ENCODE measurements around the gene HIVEP3. TPM values are rescaled to one million over a fixed set of nuclear protein-coding genes. Genes with fewer than 3 reads are reported as not detected.
A peak's percentile ranks its signal among the peaks of the same experiment; 100 is the strongest.

Gene HIVEP3
- total and polyA plus RNA-seq, 3 experiments from 2014 or later = 15.1 to 24.0 (median 23.0) TPM

- no peak for DNase-seq
- Histone ChIP-seq H3K36me3 (ENCODE audit: insufficient read depth, low read length) (no peaks in the 10 kb centered on the region), H3K4me3 (ENCODE audit: low read length) (no peak overlapping the region), H3K27me3 (ENCODE audit: insufficient read depth, low read length, poor library complexity, severe bottlenecking) (no peaks in the 10 kb centered on the region), H3K27ac (ENCODE audit: low read depth, low read length) (no peak overlapping the region), H3K9me3 (ENCODE audit: low read length) (no peaks in the 10 kb centered on the region), H3K4me1 (ENCODE audit: insufficient read depth, low read length) (no peaks in the 10 kb centered on the region)
- H3K27ac Mint-ChIP-seq = peak overlapping the region in 1 of 8 donors; percentile 30
- no peaks in the 10 kb centered on the region for H3K4me1 Mint-ChIP-seq
- H3K9me3 Mint-ChIP-seq = no peaks in the 10 kb centered on the region
- ChIA-PET POLR2A (no interaction called here), CTCF (no interaction called here)
- H3K36me3 Mint-ChIP-seq = peaks cover 0 to 2% (median 0%) of the 10 kb centered on the region in 3 donors
- no peak overlapping the region for H3K4me3 Mint-ChIP-seq
- H3K27me3 Mint-ChIP-seq = no peaks in the 10 kb centered on the region
Observed at GRCh38 chr1:41609166-41609883, 309.4 kb downstream of the HIVEP3 start.

GRCh38 chr1:41608211-41608610 is 310.5 kb downstream of the HIVEP3 start:
- no peaks in the 10 kb centered on the region for H3K4me1 Mint-ChIP-seq
- peak overlapping the region in 1 of 8 donors; percentile 36 for H3K27ac Mint-ChIP-seq

GRCh38 chr1:41607808-41608207 is 310.9 kb downstream of the HIVEP3 start:
- Histone ChIP-seq H3K9me3 (ENCODE audit: low read length) (no peaks in the 10 kb centered on the region), H3K36me3 (ENCODE audit: insufficient read depth, low read length) (no peaks in the 10 kb centered on the region), H3K27ac (ENCODE audit: low read depth, low read length) (no peak overlapping the region), H3K27me3 (ENCODE audit: insufficient read depth, low read length, poor library complexity, severe bottlenecking) (no peaks in the 10 kb centered on the region), H3K4me1 (ENCODE audit: insufficient read depth, low read length) (no peaks in the 10 kb centered on the region), H3K4me3 (ENCODE audit: low read length) (no peak overlapping the region)
- H3K4me3 Mint-ChIP-seq = no peak overlapping the region
- peaks cover 0 to 2% (median 0%) of the 10 kb centered on the region in 3 donors for H3K36me3 Mint-ChIP-seq
- peaks cover 0 to 2% (median 0%) of the 10 kb centered on the region in 5 donors for H3K9me3 Mint-ChIP-seq
- H3K27ac Mint-ChIP-seq = peak overlapping the region in 1 of 8 donors; percentile 36
- DNase-seq = no peak
- ChIA-PET CTCF (no interaction called here), POLR2A (no interaction called here)
- H3K27me3 Mint-ChIP-seq = no peaks in the 10 kb centered on the region
- H3K4me1 Mint-ChIP-seq = no peaks in the 10 kb centered on the region

More at GRCh38 chr1:41608211-41608610, 310.5 kb downstream of the HIVEP3 start:
- Histone ChIP-seq H3K4me1 (ENCODE audit: insufficient read depth, low read length) (no peaks in the 10 kb centered on the region), H3K4me3 (ENCODE audit: low read length) (no peak overlapping the region), H3K36me3 (ENCODE audit: insufficient read depth, low read length) (no peaks in the 10 kb centered on the region), H3K27ac (ENCODE audit: low read depth, low read length) (no peak overlapping the region), H3K27me3 (ENCODE audit: insufficient read depth, low read length, poor library complexity, severe bottlenecking) (no peaks in the 10 kb centered on the region), H3K9me3 (ENCODE audit: low read length) (no peaks in the 10 kb centered on the region)
- no peaks in the 10 kb centered on the region for H3K27me3 Mint-ChIP-seq
- H3K36me3 Mint-ChIP-seq = peaks cover 0 to 2% (median 0%) of the 10 kb centered on the region in 3 donors
- H3K4me3 Mint-ChIP-seq = no peak overlapping the region
- no peak for DNase-seq
- H3K9me3 Mint-ChIP-seq = peaks cover 0 to 2% (median 0%) of the 10 kb centered on the region in 5 donors
- CTCF ChIA-PET = no interaction called here
- POLR2A ChIA-PET = no interaction called here

- Histone ChIP-seq H3K27ac (ENCODE audit: low read depth, low read length) (no peak overlapping the region), H3K4me3 (ENCODE audit: low read length) (no peak overlapping the region), H3K4me1 (ENCODE audit: insufficient read depth, low read length) (no peaks in the 10 kb centered on the region), H3K36me3 (ENCODE audit: insufficient read depth, low read length) (no peaks in the 10 kb centered on the region), H3K27me3 (ENCODE audit: insufficient read depth, low read length, poor library complexity, severe bottlenecking) (no peaks in the 10 kb centered on the region), H3K9me3 (ENCODE audit: low read length) (no peaks in the 10 kb centered on the region)
- DNase-seq = no peak
- H3K4me3 Mint-ChIP-seq = no peak overlapping the region
- CTCF ChIA-PET = no interaction called here
- H3K27ac Mint-ChIP-seq = no peak overlapping the region
- POLR2A ChIA-PET = no interaction called here
- no peaks in the 10 kb centered on the region for H3K27me3 Mint-ChIP-seq
- peaks cover 0 to 3% (median 2%) of the 10 kb centered on the region in 3 donors for H3K4me1 Mint-ChIP-seq
- H3K9me3 Mint-ChIP-seq = peaks cover 2 to 7% (median 3%) of the 10 kb centered on the region in 5 donors
- H3K36me3 Mint-ChIP-seq = peaks cover 0 to 10% (median 2%) of the 10 kb centered on the region in 3 donors
Observed at GRCh38 chr1:41599912-41600311, 318.8 kb downstream of the HIVEP3 start.

GRCh38 chr1:41598325-41598724 is 320.4 kb downstream of the HIVEP3 start:
- H3K27ac Mint-ChIP-seq = peak overlapping the region in 1 of 8 donors; percentile 5
- CTCF ChIA-PET = interaction anchor here (0.8 kb wide), 1 partner anchor 575 kb away, joined by 3 read pairs; no protein-coding TSS in a partner anchor
- H3K4me3 Mint-ChIP-seq = no peak overlapping the region
- Histone ChIP-seq H3K36me3 (ENCODE audit: insufficient read depth, low read length) (no peaks in the 10 kb centered on the region), H3K27ac (ENCODE audit: low read depth, low read length) (no peak overlapping the region), H3K27me3 (ENCODE audit: insufficient read depth, low read length, poor library complexity, severe bottlenecking) (no peaks in the 10 kb centered on the region), H3K9me3 (ENCODE audit: low read length) (no peaks in the 10 kb centered on the region), H3K4me1 (ENCODE audit: insufficient read depth, low read length) (no peaks in the 10 kb centered on the region), H3K4me3 (ENCODE audit: low read length) (no peak overlapping the region)
- H3K27me3 Mint-ChIP-seq = no peaks in the 10 kb centered on the region
- H3K9me3 Mint-ChIP-seq = peaks cover 0 to 7% (median 3%) of the 10 kb centered on the region in 5 donors
- H3K4me1 Mint-ChIP-seq = peaks cover 0 to 3% (median 2%) of the 10 kb centered on the region in 3 donors
- POLR2A ChIA-PET = interaction anchor here (0.6 kb wide), 1 partner anchor 17 kb away, joined by 3 read pairs; no protein-coding TSS in a partner anchor
- H3K36me3 Mint-ChIP-seq = peaks cover 0 to 10% (median 2%) of the 10 kb centered on the region in 3 donors
- DNase-seq = no peak

GRCh38 chr1:41592451-41593125 is 326.1 kb downstream of the HIVEP3 start:
- Histone ChIP-seq H3K4me1 (ENCODE audit: insufficient read depth, low read length) (no peaks in the 10 kb centered on the region), H3K36me3 (ENCODE audit: insufficient read depth, low read length) (no peaks in the 10 kb centered on the region), H3K27me3 (ENCODE audit: insufficient read depth, low read length, poor library complexity, severe bottlenecking) (no peaks in the 10 kb centered on the region), H3K4me3 (ENCODE audit: low read length) (no peak overlapping the region), H3K27ac (ENCODE audit: low read depth, low read length) (no peak overlapping the region), H3K9me3 (ENCODE audit: low read length) (no peaks in the 10 kb centered on the region)
- H3K27ac Mint-ChIP-seq = peak overlapping the region in 1 of 8 donors; percentile 63
- H3K36me3 Mint-ChIP-seq = peaks cover 5 to 7% (median 5%) of the 10 kb centered on the region in 3 donors
- no peak for DNase-seq
- no peaks in the 10 kb centered on the region for H3K27me3 Mint-ChIP-seq
- H3K9me3 Mint-ChIP-seq = no peaks in the 10 kb centered on the region
- H3K4me3 Mint-ChIP-seq = no peak overlapping the region
- CTCF ChIA-PET = no interaction called here
- POLR2A ChIA-PET = no interaction called here
- no peaks in the 10 kb centered on the region for H3K4me1 Mint-ChIP-seq

GRCh38 chr1:41591891-41592290 is 326.8 kb downstream of the HIVEP3 start:
- Histone ChIP-seq H3K9me3 (ENCODE audit: low read length) (no peaks in the 10 kb centered on the region), H3K4me1 (ENCODE audit: insufficient read depth, low read length) (no peaks in the 10 kb centered on the region), H3K36me3 (ENCODE audit: insufficient read depth, low read length) (no peaks in the 10 kb centered on the region), H3K27ac (ENCODE audit: low read depth, low read length) (no peak overlapping the region), H3K27me3 (ENCODE audit: insufficient read depth, low read length, poor library complexity, severe bottlenecking) (no peaks in the 10 kb centered on the region), H3K4me3 (ENCODE audit: low read length) (no peak overlapping the region)
- no peak for DNase-seq
- H3K27ac Mint-ChIP-seq = peak overlapping the region in 1 of 8 donors; percentile 48
- no peak overlapping the region for H3K4me3 Mint-ChIP-seq
- CTCF ChIA-PET = no interaction called here
- peaks cover 5 to 7% (median 7%) of the 10 kb centered on the region in 3 donors for H3K36me3 Mint-ChIP-seq
- H3K9me3 Mint-ChIP-seq = no peaks in the 10 kb centered on the region
- POLR2A ChIA-PET = no interaction called here
- H3K27me3 Mint-ChIP-seq = no peaks in the 10 kb centered on the region
- no peaks in the 10 kb centered on the region for H3K4me1 Mint-ChIP-seq

- no peaks in the 10 kb centered on the region for H3K27me3 Mint-ChIP-seq
- peak overlapping the region in 1 of 8 donors; percentile 80 for H3K27ac Mint-ChIP-seq
- Histone ChIP-seq H3K27ac (ENCODE audit: low read depth, low read length) (no peak overlapping the region), H3K4me1 (ENCODE audit: insufficient read depth, low read length) (no peaks in the 10 kb centered on the region), H3K27me3 (ENCODE audit: insufficient read depth, low read length, poor library complexity, severe bottlenecking) (no peaks in the 10 kb centered on the region), H3K36me3 (ENCODE audit: insufficient read depth, low read length) (no peaks in the 10 kb centered on the region), H3K4me3 (ENCODE audit: low read length) (no peak overlapping the region), H3K9me3 (ENCODE audit: low read length) (no peaks in the 10 kb centered on the region)
- no peaks in the 10 kb centered on the region for H3K4me1 Mint-ChIP-seq
- H3K4me3 Mint-ChIP-seq = no peak overlapping the region
- peaks cover 5 to 7% (median 7%) of the 10 kb centered on the region in 3 donors for H3K36me3 Mint-ChIP-seq
- H3K9me3 Mint-ChIP-seq = no peaks in the 10 kb centered on the region
- no peak for DNase-seq
- POLR2A ChIA-PET = no interaction called here
- CTCF ChIA-PET = interaction anchor here (1.2 kb wide), 1 partner anchor 30 kb away, joined by 4 read pairs; no protein-coding TSS in a partner anchor
Observed at GRCh38 chr1:41590331-41590730, 328.4 kb downstream of the HIVEP3 start.
